Measurements from ENCODE around the gene PACSIN2. TPM values are rescaled to one million over a fixed set of nuclear protein-coding genes. Genes with fewer than 3 reads are reported as not detected.
"Not testable (repeated sequence)": the region's sequence is repeated elsewhere in the genome, so short reads cannot be mapped to it uniquely, and the experiment has no call there.

The PACSIN2 gene
- total RNA-seq, 1 donor from 2014 or later = 46.2 TPM

DNA sequence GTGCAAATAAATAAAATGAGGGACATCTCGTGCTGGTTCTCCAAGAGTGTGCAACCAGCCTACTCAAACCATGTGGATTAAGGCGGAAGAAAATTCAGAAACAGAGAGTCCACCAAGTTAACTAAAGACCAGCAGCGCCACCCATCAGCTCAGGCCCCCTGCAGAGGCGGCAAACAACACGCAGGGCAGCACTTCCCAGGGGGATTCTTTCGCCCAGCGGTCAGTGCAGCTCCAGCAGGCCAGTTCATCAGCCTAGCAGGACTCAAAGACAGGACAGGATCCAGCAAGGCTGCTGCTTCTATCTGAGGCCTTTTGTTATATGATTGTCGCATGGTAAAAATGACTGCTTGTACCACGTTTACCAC, 51.7 kb downstream of the PACSIN2 start:
- H3K36me3 ChIP-seq = no peaks in the 10 kb centered on the region
- no peak overlapping the region for H3K4me3 ChIP-seq
- DNase-seq (ENCODE audit: extremely low spot score in 2 of 2) = no peak
- H3K27ac ChIP-seq = no peak overlapping the region
- H3K9me3 ChIP-seq = no peaks in the 10 kb centered on the region
- no peak for TF ChIP-seq POLR2A (IDR thresholded peaks at IDR 0.05)
- no peak for TF ChIP-seq POLR2AphosphoS5 (IDR thresholded peaks at IDR 0.05; ENCODE audit: insufficient read depth in 1 of 2, low read depth in 1 of 2)
- TF ChIP-seq, protein P1, sequence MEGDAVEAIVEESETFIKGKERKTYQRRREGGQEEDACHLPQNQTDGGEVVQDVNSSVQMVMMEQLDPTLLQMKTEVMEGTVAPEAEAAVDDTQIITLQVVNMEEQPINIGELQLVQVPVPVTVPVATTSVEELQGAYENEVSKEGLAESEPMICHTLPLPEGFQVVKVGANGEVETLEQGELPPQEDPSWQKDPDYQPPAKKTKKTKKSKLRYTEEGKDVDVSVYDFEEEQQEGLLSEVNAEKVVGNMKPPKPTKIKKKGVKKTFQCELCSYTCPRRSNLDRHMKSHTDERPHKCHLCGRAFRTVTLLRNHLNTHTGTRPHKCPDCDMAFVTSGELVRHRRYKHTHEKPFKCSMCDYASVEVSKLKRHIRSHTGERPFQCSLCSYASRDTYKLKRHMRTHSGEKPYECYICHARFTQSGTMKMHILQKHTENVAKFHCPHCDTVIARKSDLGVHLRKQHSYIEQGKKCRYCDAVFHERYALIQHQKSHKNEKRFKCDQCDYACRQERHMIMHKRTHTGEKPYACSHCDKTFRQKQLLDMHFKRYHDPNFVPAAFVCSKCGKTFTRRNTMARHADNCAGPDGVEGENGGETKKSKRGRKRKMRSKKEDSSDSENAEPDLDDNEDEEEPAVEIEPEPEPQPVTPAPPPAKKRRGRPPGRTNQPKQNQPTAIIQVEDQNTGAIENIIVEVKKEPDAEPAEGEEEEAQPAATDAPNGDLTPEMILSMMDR (IDR thresholded peaks at IDR 0.05) = no peak
- intact Hi-C loops (cut with DNase I) = no loop called here
- no peaks in the 10 kb centered on the region for H3K27me3 ChIP-seq
- H3K4me1 ChIP-seq = peaks cover 72% of the 10 kb centered on the region

DNA sequence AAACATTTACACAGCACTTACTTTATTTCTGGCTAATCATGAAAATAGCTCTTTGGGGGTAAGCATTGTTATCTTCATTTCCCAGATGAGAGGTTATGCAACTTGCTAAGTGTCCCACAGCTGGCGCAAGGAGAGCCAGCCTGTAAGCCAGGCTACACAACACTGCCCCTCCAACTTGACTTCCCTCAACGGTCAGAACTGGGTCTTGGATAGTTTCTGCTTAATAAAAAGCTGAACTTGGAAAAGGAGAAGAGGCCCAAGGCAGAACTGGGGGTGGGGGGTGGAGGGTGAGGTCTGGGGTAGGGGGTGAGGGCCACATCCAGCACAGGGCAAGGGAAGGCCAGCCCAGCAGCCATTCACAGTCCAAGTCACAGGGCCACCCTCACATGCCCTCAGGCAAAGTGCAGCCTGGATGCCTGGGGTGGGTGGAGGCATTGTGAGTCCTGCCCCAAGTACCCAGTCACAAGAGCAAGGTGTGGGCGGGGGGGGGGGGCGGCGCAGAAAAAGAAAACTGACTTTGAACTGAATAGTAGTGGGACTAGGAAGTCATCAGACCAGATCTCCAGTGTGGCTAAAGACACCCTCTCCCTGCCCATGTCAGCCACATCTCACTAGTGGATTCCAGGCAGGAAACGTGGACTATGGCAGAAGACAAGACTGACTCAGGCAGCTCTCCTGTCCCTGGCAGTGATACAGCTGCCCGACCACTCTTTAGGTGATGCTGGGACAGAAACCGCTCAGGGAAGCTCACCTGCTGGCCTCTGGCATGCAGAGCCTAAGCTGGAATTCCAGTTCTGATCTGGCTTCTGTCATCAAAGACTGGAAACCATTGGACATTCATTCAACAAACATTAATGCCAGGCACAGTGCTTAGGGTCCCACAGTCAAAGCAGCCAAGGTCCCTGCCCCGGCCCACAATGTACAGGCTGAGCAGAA, 52.4 kb downstream of the PACSIN2 start:
- Histone ChIP-seq H3K9me3 (no peaks in the 10 kb centered on the region), H3K4me3 (no peak overlapping the region), H3K27ac (peak overlapping the region; percentile 31), H3K4me1 (peaks cover 66% of the 10 kb centered on the region), H3K27me3 (no peaks in the 10 kb centered on the region), H3K36me3 (no peaks in the 10 kb centered on the region)
- DNase-seq (ENCODE audit: extremely low spot score in 2 of 2) = no peak
- TF ChIP-seq POLR2AphosphoS5 (IDR thresholded peaks at IDR 0.05; ENCODE audit: insufficient read depth in 1 of 2, low read depth in 1 of 2) = no peak
- TF ChIP-seq, protein P1 (IDR thresholded peaks at IDR 0.05) = no peak
- no peak for TF ChIP-seq POLR2A (IDR thresholded peaks at IDR 0.05)
- intact Hi-C loops (cut with DNase I) = no loop called here

DNA sequence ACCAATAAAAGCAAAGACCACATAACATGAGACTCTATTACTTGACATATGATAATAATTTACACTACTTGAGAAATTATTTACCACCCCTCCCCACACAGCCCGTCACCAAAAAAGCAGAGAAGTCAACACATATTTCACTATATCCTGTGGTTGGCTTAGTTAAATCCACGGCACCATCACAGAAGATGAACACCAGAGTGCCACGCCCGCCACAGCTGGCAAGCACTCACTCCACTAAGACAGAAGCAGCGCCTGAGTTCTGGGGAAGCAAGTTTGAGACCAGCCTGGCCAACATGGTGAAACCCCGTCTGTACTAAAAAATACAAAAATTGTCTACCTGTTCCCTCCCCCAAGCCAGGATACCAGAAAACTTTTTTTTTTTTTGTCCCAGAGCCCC, 53.1 kb downstream of the PACSIN2 start:
- H3K27ac ChIP-seq = no peak overlapping the region
- no peak for TF ChIP-seq POLR2A (IDR thresholded peaks at IDR 0.05)
- no peak for TF ChIP-seq POLR2AphosphoS5 (IDR thresholded peaks at IDR 0.05; ENCODE audit: insufficient read depth in 1 of 2, low read depth in 1 of 2)
- TF ChIP-seq, protein P1 (IDR thresholded peaks at IDR 0.05) = no peak
- DNase-seq (ENCODE audit: extremely low spot score in 2 of 2) = no peak
- intact Hi-C loops (cut with DNase I) = no loop called here
- H3K36me3 ChIP-seq = no peaks in the 10 kb centered on the region
- no peaks in the 10 kb centered on the region for H3K9me3 ChIP-seq
- no peak overlapping the region for H3K4me3 ChIP-seq
- no peaks in the 10 kb centered on the region for H3K27me3 ChIP-seq
- peaks cover 63% of the 10 kb centered on the region for H3K4me1 ChIP-seq

DNA sequence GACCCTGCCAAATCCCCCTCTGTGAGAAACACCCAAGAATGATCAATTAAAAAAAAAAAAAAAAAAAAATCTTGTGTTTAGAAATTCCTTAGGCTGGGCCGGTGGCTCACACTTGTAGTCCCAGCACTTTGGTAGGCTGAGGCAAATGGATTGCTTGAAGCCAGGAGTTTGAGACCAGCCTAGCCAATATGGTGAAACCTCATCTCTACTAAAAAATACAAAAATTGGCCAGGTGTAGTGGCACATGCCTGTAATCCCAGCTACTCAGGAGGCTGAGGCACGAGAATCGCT, 53.6 kb downstream of the PACSIN2 start:
- H3K27me3 ChIP-seq; intact Hi-C loops (cut with DNase I); H3K4me3 ChIP-seq; H3K36me3 ChIP-seq; DNase-seq (ENCODE audit: extremely low spot score in 2 of 2); H3K9me3 ChIP-seq; H3K27ac ChIP-seq: not testable (repeated sequence)
- H3K4me1 ChIP-seq = peaks cover 58% of the 10 kb centered on the region

DNA sequence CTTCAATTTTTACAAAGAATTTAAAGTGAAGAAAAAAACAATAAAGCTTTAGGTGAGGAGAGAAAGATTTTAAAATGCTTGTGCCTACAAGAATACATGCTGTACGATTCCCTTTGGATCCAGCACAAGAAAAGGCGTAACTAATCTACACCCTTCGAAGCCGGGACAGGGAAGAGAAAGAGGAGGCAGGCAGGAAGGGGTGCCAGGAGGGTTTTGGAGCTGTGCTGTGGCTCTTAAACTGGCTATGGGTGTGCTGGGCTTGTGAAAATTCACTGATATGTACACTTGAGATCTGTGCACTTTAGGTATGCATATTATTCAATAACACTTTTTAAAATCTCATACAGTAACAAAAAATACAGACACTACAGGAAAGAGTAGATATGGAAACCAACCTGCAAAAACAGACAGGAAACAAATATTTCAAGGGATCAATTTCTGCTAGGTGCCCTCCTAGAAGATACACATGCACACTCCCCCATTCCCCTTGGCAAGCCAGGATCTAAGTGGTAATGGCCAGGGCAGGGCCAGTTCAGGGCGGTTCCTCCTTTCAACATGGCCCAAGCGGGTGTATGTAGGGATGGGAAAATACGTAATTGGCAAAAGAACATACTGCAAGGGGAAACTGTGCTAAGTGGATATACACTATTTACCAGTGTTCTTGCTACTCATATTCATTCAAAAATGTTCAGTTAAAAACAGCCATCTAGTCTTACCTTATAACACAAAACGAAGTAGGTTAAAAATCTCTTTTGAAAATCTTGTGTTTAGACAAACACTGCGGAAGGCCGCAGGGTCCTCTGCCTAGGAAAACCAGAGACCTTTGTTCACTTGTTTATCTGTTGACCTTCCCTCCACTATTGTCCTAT, 54.2 kb downstream of the PACSIN2 start:
- peak overlapping the region; percentile 19 for H3K27ac ChIP-seq
- no peaks in the 10 kb centered on the region for H3K27me3 ChIP-seq
- H3K4me1 ChIP-seq = peaks cover 57% of the 10 kb centered on the region
- intact Hi-C loops (cut with DNase I) = no loop called here
- H3K36me3 ChIP-seq = no peaks in the 10 kb centered on the region
- H3K9me3 ChIP-seq = no peaks in the 10 kb centered on the region
- DNase-seq (ENCODE audit: extremely low spot score in 2 of 2) = no peak
- H3K4me3 ChIP-seq = no peak overlapping the region
- no peak for TF ChIP-seq POLR2A (IDR thresholded peaks at IDR 0.05)
- no peak for TF ChIP-seq POLR2AphosphoS5 (IDR thresholded peaks at IDR 0.05; ENCODE audit: insufficient read depth in 1 of 2, low read depth in 1 of 2)
- TF ChIP-seq, protein P1 (IDR thresholded peaks at IDR 0.05) = no peak
